ENCODE results near the gene ZNF217.

DNA sequence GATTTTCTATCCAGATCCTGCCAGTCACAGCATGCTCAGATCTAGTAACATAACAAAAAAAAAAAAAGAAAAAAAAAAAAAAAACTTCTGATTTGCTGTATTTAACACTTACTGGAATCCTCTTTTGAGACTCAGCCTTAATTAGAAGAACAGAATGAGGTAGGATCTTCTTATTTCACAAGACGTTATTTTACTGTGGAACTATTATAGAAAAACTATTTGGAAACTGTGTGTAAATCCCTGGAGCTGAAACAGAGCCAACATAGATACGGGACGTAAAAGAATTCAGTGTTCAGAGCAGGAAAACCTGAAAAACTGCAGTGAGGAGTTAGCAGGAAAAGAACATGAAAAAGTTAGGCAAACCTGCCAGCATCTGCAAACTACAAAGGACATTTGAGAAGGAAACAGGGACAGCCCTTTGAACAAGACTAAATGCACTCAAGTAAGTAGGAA, 3.4 kb upstream of the ZNF217 start:
- TF ChIP-seq POLR2A (IDR thresholded peaks at IDR 0.05) = no peak
- no peak for TF ChIP-seq EP300 (IDR thresholded peaks at IDR 0.05)
- TF ChIP-seq POLR2AphosphoS5 (IDR thresholded peaks at IDR 0.05) = no peak
- TF ChIP-seq, protein P1, sequence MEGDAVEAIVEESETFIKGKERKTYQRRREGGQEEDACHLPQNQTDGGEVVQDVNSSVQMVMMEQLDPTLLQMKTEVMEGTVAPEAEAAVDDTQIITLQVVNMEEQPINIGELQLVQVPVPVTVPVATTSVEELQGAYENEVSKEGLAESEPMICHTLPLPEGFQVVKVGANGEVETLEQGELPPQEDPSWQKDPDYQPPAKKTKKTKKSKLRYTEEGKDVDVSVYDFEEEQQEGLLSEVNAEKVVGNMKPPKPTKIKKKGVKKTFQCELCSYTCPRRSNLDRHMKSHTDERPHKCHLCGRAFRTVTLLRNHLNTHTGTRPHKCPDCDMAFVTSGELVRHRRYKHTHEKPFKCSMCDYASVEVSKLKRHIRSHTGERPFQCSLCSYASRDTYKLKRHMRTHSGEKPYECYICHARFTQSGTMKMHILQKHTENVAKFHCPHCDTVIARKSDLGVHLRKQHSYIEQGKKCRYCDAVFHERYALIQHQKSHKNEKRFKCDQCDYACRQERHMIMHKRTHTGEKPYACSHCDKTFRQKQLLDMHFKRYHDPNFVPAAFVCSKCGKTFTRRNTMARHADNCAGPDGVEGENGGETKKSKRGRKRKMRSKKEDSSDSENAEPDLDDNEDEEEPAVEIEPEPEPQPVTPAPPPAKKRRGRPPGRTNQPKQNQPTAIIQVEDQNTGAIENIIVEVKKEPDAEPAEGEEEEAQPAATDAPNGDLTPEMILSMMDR (IDR thresholded peaks at IDR 0.05) = no peak
